Activated CD8-positive, alpha-beta T cell treated with anti-CD3 and anti-CD28 coated beads, Interleukin-2, amount 10 ng/mL, durations not matched to agents 7 days and 5 days (primary cell): ENCODE measurements around the gene EPSTI1. TPM values are rescaled to one million over a fixed set of nuclear protein-coding genes. Genes with fewer than 3 reads are reported as not detected.
A peak's percentile ranks its signal among the peaks of the same experiment; 100 is the strongest.
"Not testable (repeated sequence)": the region's sequence is repeated elsewhere in the genome, so short reads cannot be mapped to it uniquely, and the experiment has no call there.

Source experiments
- ATAC-seq: fragments of 150-1000 bp; cut with Tn5 transposase; one replicate; pipeline ENCODE4 v1.10.0; 2021; ENCODE audit warnings: moderate library complexity
- CTCF ChIA-PET: fragments of 350-600 bp; sonication (Branson Sonifier 250); formaldehyde crosslinking; loops from one replicate; lab custom pipeline; 2021; ENCODE audit warnings: antibody characterized with exemption; lab: Charles Lee
- POLR2A ChIA-PET: fragments of 350-600 bp; sonication (Branson Sonifier 250); formaldehyde crosslinking; loops from one replicate; lab custom pipeline; 2021; ENCODE audit warnings: antibody characterized with exemption; lab: Charles Lee
- DNase-seq: peaks from one replicate; pipeline ENCODE4 v3.0.0-alpha.2; 2020
- H3K27ac Mint-ChIP-seq: one replicate; pipeline ENCODE4 v1.8.0; 2021; ENCODE audit warnings: mild to moderate bottlenecking, mixed read lengths
- H3K27me3 Mint-ChIP-seq: one replicate; pipeline ENCODE4 v1.8.0; 2021; ENCODE audit warnings: low read depth, mixed read lengths
- H3K36me3 Mint-ChIP-seq: one replicate; pipeline ENCODE4 v1.8.0; 2021; ENCODE audit warnings: low read depth, mixed read lengths
- H3K4me1 Mint-ChIP-seq: one replicate; pipeline ENCODE4 v1.8.0; 2021; ENCODE audit warnings: low read depth, mixed read lengths
- H3K4me3 Mint-ChIP-seq: one replicate; pipeline ENCODE4 v1.8.0; 2021; ENCODE audit warnings: mild to moderate bottlenecking, mixed read lengths
- H3K9me3 Mint-ChIP-seq: one replicate; pipeline ENCODE4 v1.8.0; 2022; ENCODE audit warnings: mixed read lengths; ENCODE audit not compliant: insufficient read depth
- total RNA-seq, 2 experiments: library from RNA; stranded (reverse); gene quantifications; one replicate each; pipeline ENCODE4 v1.2.3, GENCODE V29; 2021

EPSTI1 gene, protein sequence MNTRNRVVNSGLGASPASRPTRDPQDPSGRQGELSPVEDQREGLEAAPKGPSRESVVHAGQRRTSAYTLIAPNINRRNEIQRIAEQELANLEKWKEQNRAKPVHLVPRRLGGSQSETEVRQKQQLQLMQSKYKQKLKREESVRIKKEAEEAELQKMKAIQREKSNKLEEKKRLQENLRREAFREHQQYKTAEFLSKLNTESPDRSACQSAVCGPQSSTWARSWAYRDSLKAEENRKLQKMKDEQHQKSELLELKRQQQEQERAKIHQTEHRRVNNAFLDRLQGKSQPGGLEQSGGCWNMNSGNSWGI
- 10 to 100 TPM; 59.0 to 68.1 TPM for total RNA-seq

DNA sequence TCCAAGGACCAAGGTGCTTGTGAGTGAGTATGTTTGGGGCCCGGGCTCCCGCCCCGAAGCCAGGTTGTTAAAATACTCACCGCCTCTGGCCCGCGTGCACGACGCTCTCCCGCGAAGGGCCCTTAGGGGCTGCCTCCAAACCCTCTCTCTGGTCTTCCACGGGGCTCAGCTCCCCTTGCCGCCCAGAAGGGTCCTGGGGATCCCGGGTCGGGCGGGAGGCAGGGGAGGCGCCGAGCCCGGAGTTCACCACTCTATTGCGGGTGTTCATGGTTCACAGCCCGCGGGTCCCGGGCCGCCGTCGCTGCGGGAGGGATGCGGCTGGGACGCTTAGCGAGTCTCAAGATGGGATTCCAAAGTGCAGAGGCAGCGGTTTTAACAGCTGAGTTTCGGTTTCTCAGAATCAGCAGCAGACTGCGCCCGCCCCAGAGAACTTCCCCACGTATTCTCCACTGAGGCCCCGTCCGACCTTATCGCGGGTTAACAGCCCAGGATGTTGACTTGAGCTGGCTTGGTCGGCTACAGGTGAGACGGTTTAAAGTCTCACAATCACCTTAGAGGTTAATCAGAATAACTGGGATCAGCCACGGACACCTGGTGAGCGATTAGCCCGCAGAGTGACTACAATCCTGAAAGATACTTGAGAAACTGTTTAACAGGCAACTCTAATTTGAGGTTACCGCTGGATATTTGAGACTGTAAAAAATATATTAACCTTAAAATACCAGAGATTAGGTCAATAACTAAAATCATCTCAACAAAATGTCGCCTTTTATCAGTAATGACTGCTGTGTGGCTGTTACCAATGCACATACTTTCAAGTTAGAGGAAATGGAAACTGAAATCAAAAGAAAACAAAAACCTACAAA, at the start of gene EPSTI1:
EPSTI1 (minus strand) TSS at position 344 of the 866 bp plus-strand sequence; CDS start at position 268, 76 bp downstream.
- CTCF ChIA-PET = interaction anchor here (0.7 to 3.9 kb wide), 10 partner anchors 12 to 104 kb away, joined by 3 to 33 read pairs (median 3); partner anchors contain the start of gene DNAJC15
- ATAC-seq = peak; percentile 79
- POLR2A ChIA-PET = interaction anchor here (0.6 to 4.7 kb wide), 26 partner anchors 8 to 887 kb away, joined by 3 to 37 read pairs (median 4); partner anchors contain the start of genes AKAP11 and DNAJC15
- Mint-ChIP-seq H3K36me3 (peaks cover 35% of the 10 kb centered on the region), H3K27ac (peak within 1 kb of the TSS; percentile 99), H3K4me1 (peaks cover 58% of the 10 kb centered on the region), H3K4me3 (peak within 1 kb of the TSS; percentile 89), H3K27me3 (no peaks in the 10 kb centered on the region), H3K9me3 (no peaks in the 10 kb centered on the region)
- DNase-seq = peak; percentile 86

- H3K4me3 Mint-ChIP-seq = no peak overlapping the region
- peaks cover 25% of the 10 kb centered on the region for H3K4me1 Mint-ChIP-seq
- no peaks in the 10 kb centered on the region for H3K9me3 Mint-ChIP-seq
- no peak for ATAC-seq
- CTCF ChIA-PET = interaction anchor here (1.2 kb wide), 1 partner anchor 72 kb away, joined by 3 read pairs; no protein-coding TSS in a partner anchor
- POLR2A ChIA-PET = interaction anchor here (1.1 to 1.3 kb wide), 2 partner anchors 49 to 50 kb away, joined by 3 to 5 read pairs; partner anchors contain the start of gene EPSTI1
- H3K27me3 Mint-ChIP-seq = no peaks in the 10 kb centered on the region
- peaks cover 22% of the 10 kb centered on the region for H3K36me3 Mint-ChIP-seq
- no peak overlapping the region for H3K27ac Mint-ChIP-seq
- DNase-seq = no peak
Observed at GRCh38 chr13:43041369-43041921, 49.4 kb upstream of the EPSTI1 start.

- H3K4me3 Mint-ChIP-seq, H3K9me3 Mint-ChIP-seq, CTCF ChIA-PET, POLR2A ChIA-PET, H3K27ac Mint-ChIP-seq, H3K27me3 Mint-ChIP-seq, DNase-seq, ATAC-seq: not testable (repeated sequence)
- peaks cover 20% of the 10 kb centered on the region for H3K36me3 Mint-ChIP-seq
- peaks cover 20% of the 10 kb centered on the region for H3K4me1 Mint-ChIP-seq
Observed at GRCh38 chr13:43040581-43041368, 48.7 kb upstream of the EPSTI1 start.

DNA sequence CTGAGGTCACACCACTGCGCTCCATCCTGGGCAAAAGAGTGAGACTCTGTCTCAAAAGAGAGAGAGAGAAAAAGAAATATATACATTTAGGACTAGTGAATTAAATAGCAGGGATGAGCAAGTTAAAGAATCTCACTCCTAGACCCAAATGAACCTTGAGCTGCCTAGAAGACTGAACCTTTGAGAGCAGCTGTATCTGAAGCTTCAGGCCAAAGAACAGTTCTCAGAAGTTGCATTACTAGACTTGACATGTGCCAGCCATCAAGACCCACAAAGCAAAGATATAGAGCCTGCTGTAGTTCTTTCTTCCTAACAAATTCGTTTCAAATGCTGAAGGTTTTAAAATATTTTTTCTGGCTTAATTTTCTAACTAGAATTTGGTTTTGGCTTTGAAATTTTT, 47.9 kb upstream of the EPSTI1 start:
- Mint-ChIP-seq H3K4me1 (peaks cover 12% of the 10 kb centered on the region), H3K27ac (no peak overlapping the region), H3K9me3 (no peaks in the 10 kb centered on the region), H3K36me3 (peaks cover 22% of the 10 kb centered on the region), H3K4me3 (no peak overlapping the region), H3K27me3 (no peaks in the 10 kb centered on the region)
- CTCF ChIA-PET = no interaction called here
- ATAC-seq (no peak), DNase-seq (no peak)
- POLR2A ChIA-PET = no interaction called here

DNA sequence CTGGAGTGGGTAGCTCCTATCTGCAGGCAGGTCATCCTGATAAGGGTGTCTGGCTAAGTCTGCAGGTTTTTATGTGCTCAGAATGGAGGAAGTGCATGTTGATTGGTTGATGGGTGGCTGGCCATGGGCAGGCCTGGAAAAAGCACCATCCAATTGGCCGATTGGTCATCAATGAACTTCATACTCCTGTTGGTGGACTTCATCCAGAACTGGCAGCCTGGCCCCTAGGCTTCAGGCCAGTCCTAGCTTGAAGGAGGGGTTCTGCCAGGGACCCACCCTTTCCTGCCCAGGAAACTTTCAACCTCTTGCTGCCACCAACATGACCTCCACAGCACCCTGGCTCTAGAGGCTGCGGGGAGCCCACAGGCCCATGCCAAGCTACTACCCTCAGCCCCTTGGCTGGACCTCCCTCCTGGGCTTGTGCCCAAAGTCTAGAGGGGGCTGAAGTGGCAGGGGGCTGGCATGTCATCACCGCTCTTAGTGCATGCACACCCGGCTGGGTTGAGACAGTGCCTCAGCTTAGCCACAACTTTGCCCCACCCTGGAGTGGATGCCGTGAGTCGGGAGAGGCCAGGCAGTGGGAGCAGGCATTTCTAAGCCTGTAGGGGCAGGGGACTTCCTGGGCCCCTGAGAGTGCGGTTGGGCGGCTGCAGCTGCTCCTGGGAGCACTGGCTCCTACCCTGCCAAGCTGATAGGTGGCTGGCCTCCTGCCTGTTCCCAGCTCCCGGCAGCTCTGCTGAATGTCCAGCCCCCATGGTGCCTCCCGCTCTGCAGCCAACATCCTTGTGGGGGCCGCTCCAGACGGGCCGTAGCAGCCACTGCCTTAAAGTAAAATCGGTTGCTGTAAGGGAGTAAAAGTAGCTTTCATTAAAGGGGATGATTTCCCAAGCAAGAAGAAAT, 44.6 kb upstream of the EPSTI1 start:
- POLR2A ChIA-PET = interaction anchor here (0.6 to 1.5 kb wide), 4 partner anchors 9 to 47 kb away, joined by 3 read pairs; partner anchors contain the start of gene EPSTI1
- Mint-ChIP-seq H3K36me3 (peaks cover 24% of the 10 kb centered on the region), H3K27ac (no peak overlapping the region), H3K27me3 (no peaks in the 10 kb centered on the region), H3K9me3 (no peaks in the 10 kb centered on the region), H3K4me3 (no peak overlapping the region), H3K4me1 (peaks cover 2% of the 10 kb centered on the region)
- no peak for ATAC-seq
- CTCF ChIA-PET = interaction anchor here (1.0 kb wide), 1 partner anchor 67 kb away, joined by 3 read pairs; no protein-coding TSS in a partner anchor
- DNase-seq = no peak

DNA sequence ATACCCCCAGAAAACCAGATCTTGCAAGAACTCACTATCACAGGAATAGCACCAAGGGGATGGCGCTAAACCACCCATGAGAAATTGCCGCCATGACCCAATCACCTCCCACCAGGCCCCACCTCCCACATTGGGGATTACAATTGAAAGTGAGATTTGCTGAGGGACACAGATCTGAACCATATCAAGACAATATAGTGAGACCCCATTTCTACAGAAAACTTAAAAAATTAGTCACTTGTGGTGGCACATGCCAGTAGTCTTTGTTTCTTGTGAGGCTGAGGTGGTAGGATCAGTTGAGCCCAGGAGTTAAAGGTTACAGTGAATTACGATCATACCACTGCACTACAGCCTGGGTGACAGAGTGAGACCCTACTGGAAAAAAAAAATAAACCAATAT, 41.0 kb upstream of the EPSTI1 start:
- no peaks in the 10 kb centered on the region for H3K9me3 Mint-ChIP-seq
- peaks cover 25% of the 10 kb centered on the region for H3K36me3 Mint-ChIP-seq
- H3K27ac Mint-ChIP-seq = no peak overlapping the region
- H3K4me3 Mint-ChIP-seq = no peak overlapping the region
- no peaks in the 10 kb centered on the region for H3K4me1 Mint-ChIP-seq
- ATAC-seq = no peak
- POLR2A ChIA-PET = no interaction called here
- H3K27me3 Mint-ChIP-seq = no peaks in the 10 kb centered on the region
- no peak for DNase-seq
- CTCF ChIA-PET = no interaction called here

GRCh38 chr13:43031881-43032280, 39.8 kb upstream of the EPSTI1 start:
- ATAC-seq (no peak), DNase-seq (no peak)
- H3K36me3 Mint-ChIP-seq = peaks cover 28% of the 10 kb centered on the region
- no peak overlapping the region for H3K4me3 Mint-ChIP-seq
- H3K9me3 Mint-ChIP-seq = no peaks in the 10 kb centered on the region
- ChIA-PET CTCF (interaction anchor here (2.3 kb wide), 1 partner anchor 62 kb away, joined by 8 read pairs; no protein-coding TSS in a partner anchor), POLR2A (no interaction called here)
- H3K27ac Mint-ChIP-seq = no peak overlapping the region
- H3K27me3 Mint-ChIP-seq = no peaks in the 10 kb centered on the region
- H3K4me1 Mint-ChIP-seq = no peaks in the 10 kb centered on the region

DNA sequence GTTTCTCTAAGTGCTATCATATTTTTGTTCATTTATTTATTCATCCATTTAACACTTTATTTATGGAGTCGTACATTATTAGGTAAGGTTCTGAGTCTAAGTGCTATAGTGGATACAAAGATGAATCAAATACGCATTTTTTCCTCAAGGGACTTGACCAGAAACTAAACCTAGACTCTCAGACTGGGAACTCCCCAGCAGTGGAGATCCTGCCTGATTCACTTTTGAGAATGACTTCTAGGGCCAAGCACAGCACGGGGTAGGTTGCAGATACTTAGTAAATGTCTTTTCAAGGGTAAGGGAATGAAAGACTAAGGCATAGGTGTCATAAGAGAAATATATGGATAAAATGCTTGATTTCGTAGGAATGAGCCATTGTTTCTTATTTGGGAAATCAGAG, 38.5 kb upstream of the EPSTI1 start:
- Mint-ChIP-seq H3K27ac (no peak overlapping the region), H3K4me1 (no peaks in the 10 kb centered on the region), H3K9me3 (no peaks in the 10 kb centered on the region), H3K4me3 (no peak overlapping the region), H3K36me3 (peaks cover 28% of the 10 kb centered on the region), H3K27me3 (no peaks in the 10 kb centered on the region)
- DNase-seq (no peak), ATAC-seq (no peak)
- POLR2A ChIA-PET = no interaction called here
- CTCF ChIA-PET = interaction anchor here (2.3 kb wide), 1 partner anchor 61 kb away, joined by 8 read pairs; no protein-coding TSS in a partner anchor

DNA sequence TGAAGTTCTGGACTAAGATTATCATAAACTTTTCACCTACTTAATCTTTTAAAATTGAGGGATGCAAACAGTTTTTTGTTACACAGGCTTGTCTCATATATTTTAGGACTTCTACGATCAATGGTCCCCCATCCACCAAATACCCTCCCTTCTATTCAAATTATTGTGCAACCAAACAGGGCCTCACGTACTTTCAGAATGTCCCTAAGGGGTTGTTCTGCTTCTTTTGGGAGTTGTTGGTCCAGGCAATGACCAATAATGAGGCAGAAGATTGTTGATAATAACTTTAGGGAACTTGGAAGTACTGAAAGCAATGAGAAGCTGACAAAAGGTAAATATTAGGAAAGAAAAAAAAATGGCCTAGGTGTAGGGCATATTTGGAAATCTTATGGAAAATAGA, 34.2 kb upstream of the EPSTI1 start:
- H3K4me1 Mint-ChIP-seq = peaks cover 15% of the 10 kb centered on the region
- peaks cover 21% of the 10 kb centered on the region for H3K36me3 Mint-ChIP-seq
- no peak for DNase-seq
- ChIA-PET POLR2A (no interaction called here), CTCF (no interaction called here)
- no peaks in the 10 kb centered on the region for H3K27me3 Mint-ChIP-seq
- no peak overlapping the region for H3K27ac Mint-ChIP-seq
- ATAC-seq = no peak
- no peaks in the 10 kb centered on the region for H3K9me3 Mint-ChIP-seq
- no peak overlapping the region for H3K4me3 Mint-ChIP-seq

GRCh38 chr13:43023289-43023963, 31.4 kb upstream of the EPSTI1 start, which contains the start of gene DNAJC15:
Gene DNAJC15, plus strand, starts transcription at chr13:43023586. Its CDS starts 41 bp downstream, at chr13:43023627.
- peak within 1 kb of the TSS; percentile 95 for H3K27ac Mint-ChIP-seq
- H3K9me3 Mint-ChIP-seq = no peaks in the 10 kb centered on the region
- POLR2A ChIA-PET = interaction anchor here (0.6 to 3.9 kb wide), 6 partner anchors 26 to 440 kb away, joined by 3 to 37 read pairs (median 5); partner anchors contain the start of gene EPSTI1
- CTCF ChIA-PET = interaction anchor here (0.6 to 2.4 kb wide), 14 partner anchors 9 to 59 kb away, joined by 3 to 8 read pairs (median 3); no protein-coding TSS in a partner anchor
- no peaks in the 10 kb centered on the region for H3K27me3 Mint-ChIP-seq
- peaks cover 17% of the 10 kb centered on the region for H3K36me3 Mint-ChIP-seq
- peaks cover 15% of the 10 kb centered on the region for H3K4me1 Mint-ChIP-seq
- DNase-seq = peak; percentile 82
- ATAC-seq = peak; percentile 94
- peak within 1 kb of the TSS; percentile 95 for H3K4me3 Mint-ChIP-seq
